ENCODE results near the gene TENT5A. TPM values are rescaled to one million over a fixed set of nuclear protein-coding genes. Genes with fewer than 3 reads are reported as not detected.

TENT5A gene
- total RNA-seq, 1 donor from 2014 or later, result 17.2 TPM

DNA sequence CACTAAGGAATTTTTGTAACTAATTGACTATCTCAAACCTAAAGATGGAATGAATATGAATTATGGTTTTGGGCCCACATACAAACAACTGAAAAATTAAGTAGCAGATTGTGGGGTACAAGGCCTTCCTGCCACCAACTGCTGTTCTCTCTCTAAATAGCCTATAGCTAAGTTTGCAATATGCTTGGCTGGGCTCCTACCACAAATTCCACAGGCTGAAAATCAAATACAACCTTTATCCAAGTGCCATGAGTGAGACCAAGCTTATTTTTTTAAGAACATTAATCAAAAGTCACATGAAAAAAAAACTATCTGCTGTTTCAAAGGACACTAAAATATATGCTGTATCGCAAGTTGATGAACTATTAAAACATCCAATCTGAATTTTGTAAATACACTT, 52.1 kb downstream of the TENT5A start:
- no peak for ATAC-seq
- Histone ChIP-seq H3K4me1 (no peaks in the 10 kb centered on the region), H3K9me3 (no peaks in the 10 kb centered on the region), H3K27ac (no peak overlapping the region), H3K4me3 (no peak overlapping the region), H3K36me3 (no peaks in the 10 kb centered on the region), H3K27me3 (no peaks in the 10 kb centered on the region)
- TF ChIP-seq, protein P1, sequence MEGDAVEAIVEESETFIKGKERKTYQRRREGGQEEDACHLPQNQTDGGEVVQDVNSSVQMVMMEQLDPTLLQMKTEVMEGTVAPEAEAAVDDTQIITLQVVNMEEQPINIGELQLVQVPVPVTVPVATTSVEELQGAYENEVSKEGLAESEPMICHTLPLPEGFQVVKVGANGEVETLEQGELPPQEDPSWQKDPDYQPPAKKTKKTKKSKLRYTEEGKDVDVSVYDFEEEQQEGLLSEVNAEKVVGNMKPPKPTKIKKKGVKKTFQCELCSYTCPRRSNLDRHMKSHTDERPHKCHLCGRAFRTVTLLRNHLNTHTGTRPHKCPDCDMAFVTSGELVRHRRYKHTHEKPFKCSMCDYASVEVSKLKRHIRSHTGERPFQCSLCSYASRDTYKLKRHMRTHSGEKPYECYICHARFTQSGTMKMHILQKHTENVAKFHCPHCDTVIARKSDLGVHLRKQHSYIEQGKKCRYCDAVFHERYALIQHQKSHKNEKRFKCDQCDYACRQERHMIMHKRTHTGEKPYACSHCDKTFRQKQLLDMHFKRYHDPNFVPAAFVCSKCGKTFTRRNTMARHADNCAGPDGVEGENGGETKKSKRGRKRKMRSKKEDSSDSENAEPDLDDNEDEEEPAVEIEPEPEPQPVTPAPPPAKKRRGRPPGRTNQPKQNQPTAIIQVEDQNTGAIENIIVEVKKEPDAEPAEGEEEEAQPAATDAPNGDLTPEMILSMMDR (IDR thresholded peaks at IDR 0.05), result no peak
- DNase-seq, result no peak
- intact Hi-C loops (cut with DNase I), result no loop called here

DNA sequence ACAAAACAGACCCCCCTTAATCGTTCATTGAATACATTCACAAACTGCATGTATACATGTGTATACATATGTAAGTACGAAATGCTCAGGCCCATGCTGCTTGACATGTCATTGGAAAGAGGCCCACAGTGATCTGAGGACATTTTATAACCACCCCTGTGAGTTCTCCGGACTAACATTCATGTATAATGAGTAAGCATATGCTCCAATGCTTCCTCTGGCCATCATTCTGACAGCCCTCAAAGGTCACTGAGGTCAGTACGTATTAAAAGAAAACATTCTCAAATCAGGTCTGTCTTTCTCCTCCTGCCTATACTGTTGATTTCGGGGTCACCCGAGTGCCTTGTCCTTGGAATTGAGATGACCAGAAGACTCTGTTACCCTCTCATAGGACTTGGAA, 54.9 kb downstream of the TENT5A start:
- Histone ChIP-seq H3K4me1 (no peaks in the 10 kb centered on the region), H3K9me3 (no peaks in the 10 kb centered on the region), H3K27me3 (no peaks in the 10 kb centered on the region), H3K4me3 (no peak overlapping the region), H3K27ac (no peak overlapping the region), H3K36me3 (no peaks in the 10 kb centered on the region)
- intact Hi-C loops (cut with DNase I), result no loop called here
- TF ChIP-seq, protein P1 (IDR thresholded peaks at IDR 0.05), result no peak
- ATAC-seq (no peak), DNase-seq (no peak)

DNA sequence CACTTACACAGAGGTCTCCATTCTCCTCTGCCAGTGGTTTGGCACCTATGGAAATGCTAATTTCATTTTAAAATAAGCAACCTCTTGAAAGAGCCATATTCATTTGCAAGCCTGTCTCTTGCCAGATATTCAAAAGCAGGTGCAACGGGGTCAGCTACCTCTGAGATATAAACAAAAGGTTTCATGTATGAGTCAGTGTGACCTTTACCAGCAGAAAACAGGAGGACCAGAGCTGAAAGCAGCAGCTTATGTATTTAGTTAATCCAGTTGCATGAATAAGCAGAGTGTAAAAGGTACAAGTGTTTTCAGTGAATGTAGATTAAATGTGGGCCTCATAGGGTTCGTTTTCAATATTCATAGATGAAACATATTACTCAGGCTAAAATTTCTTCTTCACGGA, 56.0 kb downstream of the TENT5A start:
- ATAC-seq (no peak), DNase-seq (no peak)
- Histone ChIP-seq H3K36me3 (no peaks in the 10 kb centered on the region), H3K4me1 (no peaks in the 10 kb centered on the region), H3K27me3 (no peaks in the 10 kb centered on the region), H3K9me3 (no peaks in the 10 kb centered on the region), H3K4me3 (no peak overlapping the region), H3K27ac (no peak overlapping the region)
- TF ChIP-seq, protein P1 (IDR thresholded peaks at IDR 0.05), result no peak
- intact Hi-C loops (cut with DNase I), result no loop called here

Data from upper lobe of right lung (tissue), 1 donor.